Memory B cell (primary cell): ENCODE measurements around the gene CASP2.

Source experiments
- ATAC-seq: fragments of 150-1000 bp; cut with Tn5 transposase; 2 replicates; pipeline ENCODE4 v1.10.0; 2021; ENCODE audit warnings: low read depth, mild to moderate bottlenecking, moderate library complexity
- DNase-seq, 2 donors: peaks; one replicate each; pipeline ENCODE4 v3.0.0; 2022; ENCODE audit warnings: low spot score in 2 of 2
- H3K27ac Mint-ChIP-seq: one replicate; pipeline ENCODE4 v1.8.0; 2022; ENCODE audit warnings: mild to moderate bottlenecking, moderate library complexity, mixed read lengths
- H3K27me3 Mint-ChIP-seq: one replicate; pipeline ENCODE4 v1.8.0; 2022; ENCODE audit warnings: mixed read lengths
- H3K36me3 Mint-ChIP-seq: one replicate; pipeline ENCODE4 v1.8.0; 2022; ENCODE audit warnings: mild to moderate bottlenecking, mixed read lengths
- H3K4me1 Mint-ChIP-seq: one replicate; pipeline ENCODE4 v1.8.0; 2022; ENCODE audit warnings: mixed read lengths
- H3K4me3 Mint-ChIP-seq: one replicate; pipeline ENCODE4 v1.8.0; 2022; ENCODE audit warnings: mild to moderate bottlenecking, moderate library complexity, mixed read lengths
- H3K9me3 Mint-ChIP-seq: one replicate; pipeline ENCODE4 v1.8.0; 2022; ENCODE audit warnings: mixed read lengths

The CASP2 gene

GRCh38 chr7:143292876-143293275, 4.7 kb downstream of the CASP2 start:
- H3K27me3 Mint-ChIP-seq, result no peaks in the 10 kb centered on the region
- H3K27ac Mint-ChIP-seq, result no peak overlapping the region
- H3K4me1 Mint-ChIP-seq, result peaks cover 37% of the 10 kb centered on the region
- peaks cover 31% of the 10 kb centered on the region for H3K36me3 Mint-ChIP-seq
- ATAC-seq (no peak), DNase-seq (no peak)
- no peak overlapping the region for H3K4me3 Mint-ChIP-seq
- no peaks in the 10 kb centered on the region for H3K9me3 Mint-ChIP-seq

- Mint-ChIP-seq H3K27me3 (no peaks in the 10 kb centered on the region), H3K27ac (peak overlapping the region; percentile 63), H3K9me3 (no peaks in the 10 kb centered on the region), H3K4me3 (no peak overlapping the region), H3K36me3 (peaks cover 40% of the 10 kb centered on the region), H3K4me1 (peaks cover 32% of the 10 kb centered on the region)
- DNase-seq (no peak), ATAC-seq (no peak)
These were observed 7.7 kb downstream of the CASP2 start for GRCh38 chr7:143295870-143296269.

GRCh38 chr7:143296686-143297085, 8.5 kb downstream of the CASP2 start:
- Mint-ChIP-seq H3K9me3 (no peaks in the 10 kb centered on the region), H3K27me3 (no peaks in the 10 kb centered on the region), H3K36me3 (peaks cover 43% of the 10 kb centered on the region), H3K4me1 (peaks cover 30% of the 10 kb centered on the region), H3K27ac (peak overlapping the region; percentile 30), H3K4me3 (no peak overlapping the region)
- ATAC-seq, result no peak
- no peak for DNase-seq

GRCh38 chr7:143299346-143299745, 11.2 kb downstream of the CASP2 start:
- Mint-ChIP-seq H3K27ac (peak overlapping the region; percentile 2), H3K9me3 (no peaks in the 10 kb centered on the region)
- ATAC-seq, result no peak

DNA sequence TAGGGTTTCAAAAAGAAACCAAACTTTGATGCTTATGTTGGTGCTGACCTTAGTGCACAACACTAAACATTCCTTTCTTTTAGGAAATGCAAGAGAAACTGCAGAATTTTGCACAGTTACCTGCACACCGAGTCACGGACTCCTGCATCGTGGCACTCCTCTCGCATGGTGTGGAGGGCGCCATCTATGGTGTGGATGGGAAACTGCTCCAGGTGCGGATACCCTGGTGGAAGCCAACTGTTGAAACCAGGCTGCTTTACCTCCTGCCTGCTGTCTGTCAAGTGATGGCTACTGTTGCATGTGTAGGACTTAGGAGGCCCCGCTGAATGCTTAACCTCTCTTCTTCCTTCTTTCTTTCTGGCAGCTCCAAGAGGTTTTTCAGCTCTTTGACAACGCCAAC, 11.7 kb downstream of the CASP2 start:
- ATAC-seq (peak; percentile 93), DNase-seq (peak in 1 of 2 donors; percentile 36)
- no peak overlapping the region for H3K4me3 Mint-ChIP-seq
- H3K27ac Mint-ChIP-seq, result peak overlapping the region; percentile 2
- H3K4me1 Mint-ChIP-seq, result peaks cover 24% of the 10 kb centered on the region
- no peaks in the 10 kb centered on the region for H3K9me3 Mint-ChIP-seq
- peaks cover 44% of the 10 kb centered on the region for H3K36me3 Mint-ChIP-seq
- no peaks in the 10 kb centered on the region for H3K27me3 Mint-ChIP-seq

More at GRCh38 chr7:143299346-143299745, 11.2 kb downstream of the CASP2 start:
- Mint-ChIP-seq H3K27me3 (no peaks in the 10 kb centered on the region), H3K4me3 (no peak overlapping the region), H3K36me3 (peaks cover 44% of the 10 kb centered on the region), H3K4me1 (peaks cover 27% of the 10 kb centered on the region)
- no peak for DNase-seq

- Mint-ChIP-seq H3K27ac (peak overlapping the region; percentile 81), H3K27me3 (no peaks in the 10 kb centered on the region), H3K4me3 (no peak overlapping the region), H3K9me3 (no peaks in the 10 kb centered on the region), H3K4me1 (peaks cover 21% of the 10 kb centered on the region), H3K36me3 (peaks cover 47% of the 10 kb centered on the region)
- DNase-seq, result no peak
- ATAC-seq, result peak; percentile 32
These were observed 13.1 kb downstream of the CASP2 start for GRCh38 chr7:143300959-143301935.

DNA sequence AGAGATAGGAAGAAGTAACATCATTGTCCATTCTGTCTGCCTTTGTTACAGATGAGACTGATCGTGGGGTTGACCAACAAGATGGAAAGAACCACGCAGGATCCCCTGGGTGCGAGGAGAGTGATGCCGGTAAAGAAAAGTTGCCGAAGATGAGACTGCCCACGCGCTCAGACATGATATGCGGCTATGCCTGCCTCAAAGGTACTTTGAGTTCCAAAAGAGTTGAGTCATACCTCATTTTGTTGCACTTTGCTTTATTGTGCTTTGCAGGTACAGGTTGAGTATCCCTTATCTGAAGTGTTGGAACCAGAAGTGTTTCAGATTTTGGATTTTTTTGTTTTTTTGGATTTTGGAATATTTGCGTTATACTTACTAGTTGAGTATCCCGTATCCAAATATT, 15.6 kb downstream of the CASP2 start:
- H3K36me3 Mint-ChIP-seq, result peaks cover 59% of the 10 kb centered on the region
- H3K27ac Mint-ChIP-seq, result no peak overlapping the region
- no peaks in the 10 kb centered on the region for H3K27me3 Mint-ChIP-seq
- peaks cover 26% of the 10 kb centered on the region for H3K4me1 Mint-ChIP-seq
- no peaks in the 10 kb centered on the region for H3K9me3 Mint-ChIP-seq
- H3K4me3 Mint-ChIP-seq, result no peak overlapping the region
- no peak for DNase-seq
- ATAC-seq, result no peak

DNA sequence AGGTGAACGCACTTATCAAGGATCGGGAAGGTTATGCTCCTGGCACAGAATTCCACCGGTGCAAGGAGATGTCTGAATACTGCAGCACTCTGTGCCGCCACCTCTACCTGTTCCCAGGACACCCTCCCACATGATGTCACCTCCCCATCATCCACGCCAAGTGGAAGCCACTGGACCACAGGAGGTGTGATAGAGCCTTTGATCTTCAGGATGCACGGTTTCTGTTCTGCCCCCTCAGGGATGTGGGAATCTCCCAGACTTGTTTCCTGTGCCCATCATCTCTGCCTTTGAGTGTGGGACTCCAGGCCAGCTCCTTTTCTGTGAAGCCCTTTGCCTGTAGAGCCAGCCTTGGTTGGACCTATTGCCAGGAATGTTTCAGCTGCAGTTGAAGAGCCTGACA, 16.8 kb downstream of the CASP2 start:
- H3K36me3 Mint-ChIP-seq, result peaks cover 57% of the 10 kb centered on the region
- H3K27ac Mint-ChIP-seq, result no peak overlapping the region
- DNase-seq, result no peak
- peaks cover 23% of the 10 kb centered on the region for H3K4me1 Mint-ChIP-seq
- no peaks in the 10 kb centered on the region for H3K27me3 Mint-ChIP-seq
- no peak for ATAC-seq
- no peak overlapping the region for H3K4me3 Mint-ChIP-seq
- H3K9me3 Mint-ChIP-seq, result no peaks in the 10 kb centered on the region

DNA sequence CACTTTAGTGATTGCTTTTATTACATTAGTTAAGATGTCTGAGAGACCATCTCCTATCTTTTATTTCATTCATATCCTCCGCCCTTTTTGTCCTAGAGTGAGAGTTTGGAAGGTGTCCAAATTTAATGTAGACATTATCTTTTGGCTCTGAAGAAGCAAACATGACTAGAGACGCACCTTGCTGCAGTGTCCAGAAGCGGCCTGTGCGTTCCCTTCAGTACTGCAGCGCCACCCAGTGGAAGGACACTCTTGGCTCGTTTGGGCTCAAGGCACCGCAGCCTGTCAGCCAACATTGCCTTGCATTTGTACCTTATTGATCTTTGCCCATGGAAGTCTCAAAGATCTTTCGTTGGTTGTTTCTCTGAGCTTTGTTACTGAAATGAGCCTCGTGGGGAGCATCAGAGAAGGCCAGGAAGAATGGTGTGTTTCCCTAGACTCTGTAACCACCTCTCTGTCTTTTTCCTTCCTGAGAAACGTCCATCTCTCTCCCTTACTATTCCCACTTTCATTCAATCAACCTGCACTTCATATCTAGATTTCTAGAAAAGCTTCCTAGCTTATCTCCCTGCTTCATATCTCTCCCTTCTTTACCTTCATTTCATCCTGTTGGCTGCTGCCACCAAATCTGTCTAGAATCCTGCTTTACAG, 17.4 kb downstream of the CASP2 start:
- ATAC-seq (peak; percentile 78), DNase-seq (peak; percentile 51 to 54)
- H3K27ac Mint-ChIP-seq, result peak overlapping the region; percentile 58
- no peak overlapping the region for H3K4me3 Mint-ChIP-seq
- peaks cover 22% of the 10 kb centered on the region for H3K4me1 Mint-ChIP-seq
- peaks cover 53% of the 10 kb centered on the region for H3K36me3 Mint-ChIP-seq
- no peaks in the 10 kb centered on the region for H3K27me3 Mint-ChIP-seq
- no peaks in the 10 kb centered on the region for H3K9me3 Mint-ChIP-seq

GRCh38 chr7:143308632-143309031, 20.5 kb downstream of the CASP2 start:
- H3K27ac Mint-ChIP-seq, result peak overlapping the region; percentile 74
- H3K9me3 Mint-ChIP-seq, result no peaks in the 10 kb centered on the region
- H3K27me3 Mint-ChIP-seq, result no peaks in the 10 kb centered on the region
- DNase-seq (no peak), ATAC-seq (no peak)
- no peak overlapping the region for H3K4me3 Mint-ChIP-seq
- peaks cover 16% of the 10 kb centered on the region for H3K4me1 Mint-ChIP-seq
- peaks cover 32% of the 10 kb centered on the region for H3K36me3 Mint-ChIP-seq

GRCh38 chr7:143314127-143314526, 26.0 kb downstream of the CASP2 start:
- Mint-ChIP-seq H3K4me1 (peaks cover 6% of the 10 kb centered on the region), H3K27me3 (no peaks in the 10 kb centered on the region)

GRCh38 chr7:143315776-143316175, 27.6 kb downstream of the CASP2 start, which contains the start of gene CLCN1:
CLCN1 (plus strand) TSS chr7:143316111; CDS start chr7:143316213, 102 bp downstream.
- Mint-ChIP-seq H3K36me3 (no peaks in the 10 kb centered on the region), H3K4me1 (peaks cover under 1% of the 10 kb centered on the region), H3K4me3 (no peak within 1 kb of the TSS), H3K9me3 (no peaks in the 10 kb centered on the region), H3K27ac (no peak within 1 kb of the TSS), H3K27me3 (no peaks in the 10 kb centered on the region)
- ATAC-seq (no peak), DNase-seq (no peak)

More at GRCh38 chr7:143314127-143314526, 26.0 kb downstream of the CASP2 start:
- Mint-ChIP-seq H3K27ac (no peak overlapping the region), H3K4me3 (no peak overlapping the region), H3K9me3 (no peaks in the 10 kb centered on the region), H3K36me3 (no peaks in the 10 kb centered on the region)
- ATAC-seq (no peak), DNase-seq (no peak)

- ATAC-seq (no peak), DNase-seq (no peak)
- no peaks in the 10 kb centered on the region for H3K36me3 Mint-ChIP-seq
- H3K9me3 Mint-ChIP-seq, result no peaks in the 10 kb centered on the region
- no peak overlapping the region for H3K27ac Mint-ChIP-seq
- H3K27me3 Mint-ChIP-seq, result no peaks in the 10 kb centered on the region
- no peak overlapping the region for H3K4me3 Mint-ChIP-seq
- no peaks in the 10 kb centered on the region for H3K4me1 Mint-ChIP-seq
These were observed 28.3 kb downstream of the CASP2 start for GRCh38 chr7:143316492-143316891.

GRCh38 chr7:143318661-143319060, 30.5 kb downstream of the CASP2 start:
- Mint-ChIP-seq H3K27me3 (no peaks in the 10 kb centered on the region), H3K27ac (no peak overlapping the region), H3K9me3 (no peaks in the 10 kb centered on the region), H3K36me3 (no peaks in the 10 kb centered on the region), H3K4me1 (peaks cover 4% of the 10 kb centered on the region), H3K4me3 (no peak overlapping the region)
- ATAC-seq (no peak), DNase-seq (no peak)
